Loucy (cell line): ENCODE data around the gene LTB4R2.
"Not testable (repeated sequence)": the region's sequence is repeated elsewhere in the genome, so short reads cannot be mapped to it uniquely, and the experiment has no call there.

ENCODE experiments used
- H2AFZ ChIP-seq: fragments of 200-600 bp; sonication (generic); 2 replicates; pipeline ENCODE4 v1.6.0; 2016; ENCODE audit warnings: antibody characterized with exemption, mild to moderate bottlenecking, low read length, moderate library complexity
- H3F3A ChIP-seq: fragments of 200-600 bp; 2 replicates; pipeline ENCODE4 v1.6.0; 2016; ENCODE audit warnings: antibody characterized with exemption, low read depth, mild to moderate bottlenecking
- H3K27me3 ChIP-seq: fragments of 200-600 bp; sonication (generic); 2 replicates; pipeline ENCODE4 v1.6.1; 2014; ENCODE audit warnings: low read length, mild to moderate bottlenecking; ENCODE audit not compliant: insufficient read depth, poor library complexity, severe bottlenecking
- H3K36me3 ChIP-seq: fragments of 200-600 bp; sonication (generic); 2 replicates; pipeline ENCODE4 v1.6.1; 2016; ENCODE audit warnings: low read length; ENCODE audit not compliant: insufficient read depth
- H3K4me1 ChIP-seq: fragments of 200-600 bp; sonication (generic); 2 replicates; pipeline ENCODE4 v1.5.1; 2014; ENCODE audit warnings: low read length, mild to moderate bottlenecking; ENCODE audit not compliant: insufficient read depth, poor library complexity, severe bottlenecking
- H3K4me2 ChIP-seq: fragments of 200-600 bp; sonication (generic); 2 replicates; pipeline ENCODE4 v1.6.0; 2014; ENCODE audit warnings: antibody characterized with exemption, low read length, low read depth, mild to moderate bottlenecking; ENCODE audit not compliant: poor library complexity, severe bottlenecking
- H3K4me3 ChIP-seq: fragments of 200-600 bp; sonication (generic); 2 replicates; pipeline ENCODE4 v1.5.1; 2014; ENCODE audit warnings: low read length, mild to moderate bottlenecking, mixed read lengths; ENCODE audit not compliant: poor library complexity, severe bottlenecking
- H3K79me2 ChIP-seq: fragments of 200-600 bp; sonication (generic); 2 replicates; pipeline ENCODE4 v1.6.1; 2014; ENCODE audit warnings: low read length; ENCODE audit not compliant: insufficient read depth
- H3K9ac ChIP-seq: fragments of 200-600 bp; sonication (generic); 2 replicates; pipeline ENCODE4 v1.6.0; 2014; ENCODE audit warnings: mild to moderate bottlenecking, low read depth, low read length, moderate library complexity; ENCODE audit not compliant: poor library complexity, severe bottlenecking
- H3K9me2 ChIP-seq: fragments of 200-600 bp; sonication (generic); replicated peaks from 2 replicates; pipeline ENCODE4 v1.6.1; 2016; ENCODE audit warnings: low read depth, low read length, mixed read lengths
- H3K9me3 ChIP-seq: fragments of 200-600 bp; sonication (generic); 2 replicates; pipeline ENCODE4 v1.6.1; 2014; ENCODE audit warnings: mild to moderate bottlenecking, antibody characterized with exemption, low read length, low read depth; ENCODE audit not compliant: insufficient read depth
- H4K20me1 ChIP-seq: fragments of 200-600 bp; sonication (generic); 2 replicates; pipeline ENCODE4 v1.6.0; 2014; ENCODE audit warnings: antibody characterized with exemption, low read length, mild to moderate bottlenecking; ENCODE audit not compliant: insufficient read depth, poor library complexity, severe bottlenecking
- CTCF ChIP-seq: fragments of 200-600 bp; sonication (generic); conservative IDR thresholded peaks from 2 replicates; pipeline ENCODE4 v1.5.1; 2014; ENCODE audit warnings: mild to moderate bottlenecking, antibody characterized with exemption, low read length
- EZH2phosphoT487 ChIP-seq: fragments of 200-600 bp; IDR thresholded peaks from 2 replicates; pipeline ENCODE4 v1.6.1; 2018; ENCODE audit warnings: antibody characterized with exemption, mild to moderate bottlenecking, moderate library complexity, borderline replicate concordance

Gene LTB4R2

GRCh38 chr14:24327914-24328313 lies 18.0 kb downstream of the LTB4R2 start:
- H2AFZ ChIP-seq, H3K9ac ChIP-seq, H3K9me3 ChIP-seq, H3F3A ChIP-seq, H3K27me3 ChIP-seq, H3K36me3 ChIP-seq, H4K20me1 ChIP-seq, H3K9me2 ChIP-seq, H3K4me3 ChIP-seq, H3K79me2 ChIP-seq: not testable (repeated sequence)
- Histone ChIP-seq H3K4me1 (peaks cover 46% of the 10 kb centered on the region), H3K4me2 (peak overlapping the region; percentile 65)
- TF ChIP-seq CTCF: peak; percentile 44; the same call in 1 of the 2 replicates

GRCh38 chr14:24329073-24329663 lies 19.2 kb downstream of the LTB4R2 start:
- Histone ChIP-seq H3K9ac (no peak overlapping the region), H3K4me1 (peaks cover 52% of the 10 kb centered on the region), H3K27me3 (no peaks in the 10 kb centered on the region), H3F3A (0 out of 2 replicates have a peak, but pooled peaks cover 3% of the 10 kb centered on the region), H3K4me3 (no peak overlapping the region), H3K79me2 (no peaks in the 10 kb centered on the region), H4K20me1 (no peaks in the 10 kb centered on the region), H3K36me3 (no peaks in the 10 kb centered on the region), H3K9me3 (no peaks in the 10 kb centered on the region), H3K9me2 (no peaks in the 10 kb centered on the region), H3K4me2 (peak overlapping the region; percentile 37), H2AFZ (no peak overlapping the region)
- no peak for TF ChIP-seq EZH2phosphoT487
- no peak for TF ChIP-seq CTCF

GRCh38 chr14:24329736-24330135 lies 19.8 kb downstream of the LTB4R2 start:
- Histone ChIP-seq H3K27me3 (no peaks in the 10 kb centered on the region), H3K4me1 (peaks cover 51% of the 10 kb centered on the region), H3K4me2 (no peak overlapping the region)

More at GRCh38 chr14:24329736-24330135, 19.8 kb downstream of the LTB4R2 start:
- no peak overlapping the region for H3K9ac ChIP-seq
- H3K4me3 ChIP-seq: no peak overlapping the region
- no peak overlapping the region for H2AFZ ChIP-seq
- no peaks in the 10 kb centered on the region for H3K79me2 ChIP-seq
- no peaks in the 10 kb centered on the region for H3K9me2 ChIP-seq
- H4K20me1 ChIP-seq: no peaks in the 10 kb centered on the region
- H3K36me3 ChIP-seq: no peaks in the 10 kb centered on the region
- H3K9me3 ChIP-seq: no peaks in the 10 kb centered on the region
- TF ChIP-seq EZH2phosphoT487: no peak
- TF ChIP-seq CTCF: no peak
- H3F3A ChIP-seq: 0 out of 2 replicates have a peak, but pooled peaks cover 3% of the 10 kb centered on the region
